ENCODE results near the gene PRTN3.
"Not testable (repeated sequence)": the region's sequence is repeated elsewhere in the genome, so short reads cannot be mapped to it uniquely, and the experiment has no call there.

Gene PRTN3

DNA sequence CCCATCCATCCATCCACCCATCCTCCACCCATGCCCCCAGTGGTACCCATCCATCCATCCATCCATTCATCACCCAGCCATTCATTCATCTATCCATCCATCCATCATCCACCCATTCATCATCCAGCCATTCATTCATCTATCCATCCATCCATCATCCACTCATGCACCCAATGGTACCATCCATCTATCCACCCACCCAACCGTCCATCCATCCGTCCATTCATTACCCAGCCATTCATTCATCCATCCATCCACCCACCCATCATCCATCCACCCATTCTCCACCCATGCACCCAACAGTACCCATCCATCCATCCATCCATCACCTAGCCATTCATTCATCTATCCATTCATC lies 24.3 kb upstream of the PRTN3 start:
- FAIRE-seq, result no peak

DNA sequence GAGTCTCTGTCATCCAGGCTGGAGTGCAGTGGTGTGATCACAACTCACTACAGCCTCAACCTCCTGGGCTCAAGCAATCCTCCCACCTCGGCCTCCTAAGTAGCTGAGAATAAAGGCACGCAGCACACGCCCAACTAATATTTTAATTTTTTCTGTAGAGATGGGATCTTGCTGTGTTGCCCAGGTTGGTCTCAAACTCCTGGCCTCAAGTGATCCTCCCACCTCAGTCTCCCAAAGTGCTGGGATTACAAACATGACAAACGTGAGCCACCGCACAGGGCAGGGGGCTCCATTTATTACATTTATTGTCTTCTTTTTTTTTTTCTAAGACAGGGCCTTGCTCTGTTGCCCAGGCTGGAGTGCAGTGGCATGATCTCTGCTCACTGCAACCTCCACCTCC lies 20.6 kb upstream of the PRTN3 start:
- FAIRE-seq, result not testable (repeated sequence)

DNA sequence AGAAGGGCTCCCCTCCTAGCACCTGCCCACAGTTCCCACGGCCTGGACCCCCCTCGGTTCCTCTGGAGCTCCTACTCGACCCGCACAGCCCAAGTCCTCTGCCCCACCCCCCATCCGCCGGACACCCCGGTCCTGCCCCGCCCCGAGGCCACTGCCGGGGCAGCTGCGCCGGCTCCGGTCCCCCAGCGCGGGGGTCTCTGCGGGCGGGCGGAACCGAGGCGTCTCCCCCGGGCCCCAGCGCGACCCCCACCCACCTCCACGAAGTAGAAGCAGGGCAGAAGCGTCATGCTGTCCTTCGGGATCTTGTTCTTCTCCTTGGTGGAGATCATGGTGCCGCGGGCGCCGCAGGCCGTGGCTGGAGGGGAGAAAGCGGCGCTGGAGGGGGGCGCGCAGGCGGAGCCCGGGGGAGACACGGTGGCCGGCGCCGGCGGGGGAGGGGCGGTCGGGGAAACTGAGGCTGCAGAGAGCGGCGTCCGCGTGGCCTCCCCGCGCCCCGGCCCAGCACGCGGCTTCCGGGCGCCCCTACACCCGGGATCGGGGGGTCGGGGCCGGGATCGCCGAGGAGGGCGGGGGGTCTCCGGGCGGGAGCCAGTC lies 19.5 kb upstream of the PRTN3 start:
- no peak for FAIRE-seq

DNA sequence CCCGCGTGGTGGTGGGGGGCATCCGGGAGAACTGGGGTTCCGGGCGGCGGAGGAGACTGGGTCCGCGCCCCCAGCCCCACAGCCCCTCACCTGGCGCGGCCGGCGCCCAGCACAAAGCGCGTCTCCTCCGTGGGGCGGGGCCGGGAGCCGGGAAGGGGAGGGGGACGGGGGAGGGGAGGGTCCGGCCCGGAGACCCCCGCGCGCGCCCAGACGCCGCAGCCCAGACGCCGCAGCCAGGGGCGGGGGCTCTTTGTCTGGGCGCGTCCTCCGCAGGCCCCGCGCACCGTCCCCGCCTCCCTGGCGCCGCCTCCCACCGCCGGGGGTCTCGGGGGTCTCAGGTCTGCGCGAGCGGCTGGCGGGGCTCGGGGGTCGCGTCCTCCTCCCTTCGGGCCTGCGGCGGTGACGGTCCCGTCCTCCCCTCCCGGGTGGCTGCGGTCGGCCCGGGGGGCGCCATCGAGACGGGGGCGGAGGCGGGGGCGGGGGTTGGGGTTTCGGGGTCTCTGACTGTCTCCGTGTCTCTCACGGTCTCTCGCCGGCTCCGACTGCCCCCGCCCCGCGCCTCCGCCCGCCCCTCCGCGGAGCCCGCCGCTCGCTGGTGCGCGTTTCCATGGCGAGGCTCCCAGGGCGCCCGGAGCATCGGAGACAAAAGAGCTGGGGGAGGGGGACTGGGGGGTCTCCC lies 18.8 kb upstream of the PRTN3 start, which contains the start of gene PLPPR3:
PLPPR3 (minus strand) TSS at position 131 of the 679 bp plus-strand sequence. CDS start 396 bp downstream, outside the sequence.
- FAIRE-seq, result no peak

DNA sequence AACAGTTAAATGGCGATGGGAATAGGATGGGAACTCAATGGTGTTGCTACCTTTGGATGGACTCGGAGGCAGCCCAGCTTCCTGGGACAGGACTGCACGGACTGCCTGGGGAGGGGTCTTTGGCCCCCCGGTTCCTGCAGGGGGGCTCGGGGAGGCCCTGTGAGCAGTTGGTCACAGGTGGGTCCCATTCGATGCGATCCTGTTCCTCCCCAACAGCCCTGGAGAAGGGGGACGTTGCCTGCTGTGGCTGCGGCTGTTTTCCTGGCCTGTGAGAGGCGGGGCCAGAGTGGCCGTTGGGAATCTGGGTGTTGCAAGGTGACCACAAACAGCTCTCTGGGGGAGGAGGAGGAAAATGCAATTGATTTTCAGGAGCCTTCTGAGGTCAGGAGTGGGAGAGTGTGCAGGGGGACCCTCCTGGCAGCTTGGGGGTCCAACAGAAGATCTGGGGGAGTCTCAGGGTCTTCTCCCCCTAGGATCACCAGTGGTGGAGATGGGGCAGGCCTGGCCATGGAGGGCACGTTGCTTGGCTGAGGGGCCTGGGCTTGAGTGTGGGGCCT lies 17.2 kb upstream of the PRTN3 start:
- FAIRE-seq, result no peak

DNA sequence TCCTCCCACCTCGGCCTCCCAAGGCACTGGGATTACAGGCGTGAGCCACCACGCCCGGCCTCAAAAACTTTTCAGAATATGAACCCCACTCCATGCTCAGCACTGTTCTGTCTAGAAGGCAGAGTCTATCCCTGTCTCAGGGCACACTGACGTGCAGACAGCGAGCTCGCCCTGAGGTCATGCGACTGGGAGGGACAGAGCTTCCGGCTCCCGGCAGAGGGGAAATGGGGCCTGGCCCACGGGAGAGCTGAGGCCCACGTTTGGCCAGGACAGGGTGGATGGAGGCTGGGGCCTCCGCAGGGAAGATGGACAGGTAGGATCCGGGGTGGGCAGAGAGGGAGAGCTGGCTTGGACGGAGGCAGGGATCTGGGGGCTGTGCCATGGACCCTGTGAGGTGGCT lies 15.9 kb upstream of the PRTN3 start:
- no peak for FAIRE-seq

DNA sequence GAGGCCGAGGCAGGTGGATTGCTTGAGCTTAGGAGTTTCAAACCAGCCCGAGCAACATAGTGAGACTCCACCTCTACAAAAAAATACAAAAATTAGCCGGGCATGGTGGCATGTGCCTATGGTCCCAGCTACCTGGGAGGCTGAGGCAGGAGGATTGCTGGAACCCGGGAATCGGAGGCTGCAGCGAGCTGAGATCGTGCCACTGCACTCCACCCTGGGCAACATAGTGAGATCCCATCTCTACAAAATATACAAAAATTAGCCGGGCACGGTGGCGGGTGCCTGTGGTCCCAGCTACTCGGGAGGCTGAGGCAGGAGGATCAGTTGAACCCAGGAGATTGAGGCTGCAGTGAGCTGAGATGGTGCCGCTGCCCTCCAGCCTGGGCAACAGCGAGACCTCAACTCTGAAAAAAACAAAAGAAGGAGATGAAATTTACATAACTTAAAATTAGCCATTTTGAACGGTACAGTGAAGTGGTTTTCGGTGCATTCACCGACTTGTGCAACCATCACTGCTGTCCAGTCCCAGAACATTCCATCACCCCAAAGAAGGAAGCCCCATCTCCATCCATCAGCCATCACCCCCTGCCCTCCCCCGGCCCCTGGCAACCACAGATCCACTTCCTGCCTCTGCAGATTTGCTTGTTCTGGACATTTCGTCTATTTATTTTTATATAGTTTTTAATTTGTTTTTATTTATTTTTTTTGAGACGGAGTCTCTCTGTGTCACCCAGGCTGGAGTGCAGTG lies 14.7 kb upstream of the PRTN3 start:
- no peak for FAIRE-seq

DNA sequence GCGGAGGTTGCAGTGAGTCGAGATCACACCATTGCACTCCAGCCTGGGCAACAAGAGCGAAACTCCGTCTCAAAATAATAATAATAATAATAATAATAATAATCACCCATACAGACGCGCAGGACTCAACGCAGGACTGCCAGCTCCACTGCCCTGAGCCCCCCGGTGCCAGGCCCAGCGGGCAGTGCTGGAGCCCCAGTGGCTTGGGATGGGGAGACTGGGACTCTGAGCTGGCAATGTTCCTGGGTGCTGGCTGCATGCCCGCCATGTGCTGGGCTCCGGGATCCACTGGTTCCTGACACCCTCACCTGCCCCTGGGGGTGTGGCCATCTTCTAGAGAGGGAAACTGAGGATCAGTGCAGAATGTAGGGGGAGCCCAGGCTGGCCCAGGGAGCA lies 13.5 kb upstream of the PRTN3 start:
- FAIRE-seq, result no peak

DNA sequence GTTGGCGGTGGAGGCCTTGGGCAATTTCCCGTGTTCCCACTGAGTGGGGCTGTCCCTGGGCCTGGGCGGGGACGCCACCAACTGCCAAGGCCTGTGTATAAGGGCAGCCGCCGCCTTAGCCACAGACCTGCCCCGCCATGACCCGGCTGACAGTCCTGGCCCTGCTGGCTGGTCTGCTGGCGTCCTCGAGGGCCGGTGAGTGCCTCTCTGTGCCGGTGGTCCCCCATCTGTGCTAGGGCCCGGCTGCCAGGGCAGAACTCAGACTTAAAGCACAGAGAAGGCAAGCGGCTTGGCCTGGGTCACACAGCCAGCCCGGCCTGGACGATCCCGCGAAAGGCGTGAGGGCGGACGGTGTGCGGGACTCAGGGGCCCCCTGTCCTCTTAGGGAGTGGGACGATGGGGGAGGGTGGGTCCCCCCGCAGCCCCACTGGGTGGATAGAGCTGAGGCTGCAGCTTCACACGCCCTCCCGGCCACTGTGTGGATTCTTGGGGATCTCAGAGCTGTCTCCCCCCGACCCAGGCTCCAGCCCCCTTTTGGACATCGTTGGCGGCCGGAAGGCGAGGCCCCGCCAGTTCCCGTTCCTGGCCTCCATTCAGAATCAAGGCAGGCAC lies 13.0 kb upstream of the PRTN3 start, which contains the start of gene AZU1:
AZU1 (plus strand) TSS at position 128 of the 612 bp plus-strand sequence; CDS start at position 138, 10 bp downstream.
- no peak for FAIRE-seq

DNA sequence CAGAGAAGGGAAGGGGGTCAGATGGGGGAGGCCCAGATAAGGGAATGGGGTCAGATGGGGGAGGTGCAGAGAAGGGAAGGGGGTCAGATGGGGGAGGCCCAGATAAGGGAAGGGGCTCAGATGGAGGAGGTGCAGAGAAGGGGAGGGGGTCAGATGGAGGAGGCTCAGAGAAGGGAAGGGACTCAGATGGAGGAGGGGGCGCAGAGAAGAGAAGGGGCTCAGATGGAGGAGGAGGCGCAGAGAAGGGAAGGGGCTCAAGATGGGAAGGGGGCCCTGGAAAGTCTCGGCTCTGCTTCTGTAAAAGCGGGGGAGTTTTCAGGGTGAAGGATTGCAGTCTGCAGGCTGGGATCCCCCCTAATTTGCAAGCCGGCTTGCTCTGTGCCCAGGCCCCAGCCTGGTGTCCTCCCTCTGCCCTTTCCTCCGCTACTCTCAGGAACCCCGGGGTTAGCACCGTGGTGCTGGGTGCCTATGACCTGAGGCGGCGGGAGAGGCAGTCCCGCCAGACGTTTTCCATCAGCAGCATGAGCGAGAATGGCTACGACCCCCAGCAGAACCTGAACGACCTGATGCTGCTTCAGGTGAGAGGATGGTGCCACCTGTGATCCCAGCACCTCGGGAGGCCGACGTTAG lies 11.6 kb upstream of the PRTN3 start:
- no peak for FAIRE-seq

DNA sequence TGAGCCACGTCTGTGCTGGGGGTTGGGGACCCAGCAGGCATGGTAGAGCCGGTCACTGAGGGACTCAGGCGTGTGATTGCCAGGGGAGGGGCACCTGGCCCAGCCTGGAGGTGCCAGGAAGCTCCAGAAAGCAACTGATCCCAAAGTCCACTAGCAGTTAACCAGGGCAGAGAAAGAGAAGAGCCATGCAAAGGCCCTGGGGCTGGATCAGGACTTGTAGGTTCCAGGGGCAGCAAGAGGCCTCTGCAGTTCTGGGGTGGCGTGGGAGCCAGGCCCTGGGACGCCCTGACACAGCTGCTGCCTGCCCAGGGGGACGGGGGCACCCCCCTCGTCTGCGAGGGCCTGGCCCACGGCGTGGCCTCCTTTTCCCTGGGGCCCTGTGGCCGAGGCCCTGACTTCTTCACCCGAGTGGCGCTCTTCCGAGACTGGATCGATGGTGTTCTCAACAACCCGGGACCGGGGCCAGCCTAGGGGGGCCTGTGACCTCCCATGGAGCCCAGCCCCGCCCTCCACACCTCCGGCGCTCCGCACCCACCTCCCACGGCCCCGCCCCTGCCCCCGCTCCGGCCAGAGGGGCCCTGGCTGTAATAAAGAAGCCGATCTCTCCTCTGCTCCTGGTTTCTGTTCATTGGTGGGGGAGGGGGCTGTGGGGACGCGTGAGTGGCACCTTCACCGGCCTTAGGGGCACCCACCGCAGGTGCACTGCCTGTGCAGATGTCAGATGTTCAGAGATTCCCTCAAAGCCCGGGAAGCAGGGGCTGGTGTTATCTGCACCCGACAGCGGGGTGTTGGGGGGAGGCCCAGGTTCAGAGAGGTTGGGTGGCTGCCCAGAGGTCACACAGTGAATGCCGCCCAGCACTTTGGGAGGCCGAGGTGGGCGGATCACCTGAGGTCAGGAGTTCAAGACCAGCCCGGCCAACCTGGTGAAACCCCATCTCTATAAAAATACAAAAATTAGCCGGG lies 9.1 kb upstream of the PRTN3 start:
- no peak for FAIRE-seq

DNA sequence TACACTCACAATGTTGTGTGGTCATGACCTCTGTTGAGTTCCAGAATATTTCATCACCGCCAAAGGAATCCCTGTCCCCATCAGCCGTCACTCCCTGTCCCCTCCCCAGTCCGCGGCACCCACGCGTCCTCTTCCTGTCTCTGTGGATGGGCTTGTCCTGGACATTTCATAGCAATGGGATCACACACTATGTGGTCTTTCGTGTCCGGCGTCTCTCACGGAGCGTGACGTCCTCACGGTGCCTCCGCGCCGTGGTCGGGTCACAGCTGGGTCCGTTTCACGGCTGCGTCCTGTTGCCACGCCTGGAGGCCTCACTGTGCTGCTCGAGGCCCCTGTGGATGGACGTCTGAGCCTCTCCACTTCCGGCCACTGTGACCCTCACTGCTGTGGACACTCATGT lies 6.6 kb upstream of the PRTN3 start:
- no peak for FAIRE-seq

DNA sequence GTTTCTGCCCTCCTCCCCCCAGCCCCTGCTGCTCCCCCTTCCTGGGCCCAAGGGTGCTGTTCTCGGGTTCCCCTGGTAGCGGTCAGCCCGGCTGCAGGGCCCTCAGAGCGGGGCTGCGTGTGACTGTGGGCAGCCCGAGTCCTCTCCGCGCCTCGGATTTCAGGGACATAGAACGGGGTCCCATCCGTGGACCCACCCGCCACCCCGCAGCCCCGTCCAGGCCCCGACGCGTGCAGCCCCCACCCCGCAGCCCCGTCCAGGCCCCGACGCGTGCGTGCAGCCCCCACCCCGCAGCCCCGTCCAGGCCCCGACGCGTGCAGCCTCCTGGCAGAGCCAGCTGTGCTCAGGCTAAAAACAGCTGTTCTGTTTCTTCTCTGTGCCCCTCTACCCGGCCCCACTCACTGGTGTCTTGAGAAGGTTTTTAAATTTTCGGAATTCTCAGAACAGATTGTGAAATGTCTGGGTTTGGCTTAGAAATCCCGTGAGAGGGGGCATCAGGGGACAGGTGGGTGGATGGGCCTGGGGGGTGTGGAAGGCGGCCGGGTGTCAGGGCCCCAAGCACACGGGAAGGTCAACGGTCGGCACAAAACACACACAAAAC lies 5.5 kb upstream of the PRTN3 start:
- FAIRE-seq, result no peak

DNA sequence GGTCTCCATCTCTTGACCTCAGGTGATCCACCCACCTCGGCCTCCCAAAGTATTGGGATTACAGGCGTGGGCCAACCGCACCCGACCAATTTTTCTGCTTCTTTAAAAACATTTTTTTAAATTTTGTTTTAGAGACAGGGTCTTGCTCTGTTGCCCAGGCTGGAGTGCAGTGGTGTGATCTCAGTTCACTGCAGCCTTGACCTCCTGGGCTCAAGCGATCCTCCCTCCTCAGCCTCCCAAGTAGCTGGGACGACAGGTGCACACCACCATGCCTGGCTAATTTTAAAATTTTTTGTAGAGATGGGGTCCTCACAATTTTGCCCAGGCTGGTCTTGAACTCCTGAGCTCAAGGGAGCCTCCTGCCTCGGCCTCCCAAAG lies 2.0 kb downstream of the PRTN3 start:
- not testable (repeated sequence) for FAIRE-seq

DNA sequence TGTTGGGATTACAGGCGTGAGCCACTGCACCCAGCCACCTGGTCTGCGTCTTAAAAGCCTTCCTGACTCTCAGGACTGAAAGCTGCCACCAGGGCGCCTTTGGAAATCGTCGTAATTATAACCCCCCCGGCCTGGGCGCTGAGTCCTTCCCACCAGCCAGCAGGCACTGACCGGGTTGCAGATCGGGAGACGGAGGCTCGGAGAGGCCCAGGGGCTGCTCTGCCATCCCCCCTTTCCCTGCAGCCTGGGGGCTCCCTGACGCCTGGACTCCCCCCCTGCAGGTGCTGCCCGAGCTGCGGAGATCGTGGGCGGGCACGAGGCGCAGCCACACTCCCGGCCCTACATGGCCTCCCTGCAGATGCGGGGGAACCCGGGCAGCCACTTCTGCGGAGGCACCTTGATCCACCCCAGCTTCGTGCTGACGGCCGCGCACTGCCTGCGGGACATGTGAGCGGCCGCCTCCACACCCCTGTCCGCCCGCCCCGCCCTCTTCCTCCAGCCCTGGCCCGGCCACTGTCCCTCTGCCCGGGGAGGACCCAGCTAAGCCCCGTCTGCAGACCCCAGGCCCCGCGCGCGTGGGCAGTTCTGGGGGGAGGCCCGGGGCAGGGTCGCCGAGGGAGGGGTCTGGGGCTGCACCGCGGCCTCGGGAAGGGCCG lies 2.5 kb downstream of the PRTN3 start:
- no peak for FAIRE-seq

DNA sequence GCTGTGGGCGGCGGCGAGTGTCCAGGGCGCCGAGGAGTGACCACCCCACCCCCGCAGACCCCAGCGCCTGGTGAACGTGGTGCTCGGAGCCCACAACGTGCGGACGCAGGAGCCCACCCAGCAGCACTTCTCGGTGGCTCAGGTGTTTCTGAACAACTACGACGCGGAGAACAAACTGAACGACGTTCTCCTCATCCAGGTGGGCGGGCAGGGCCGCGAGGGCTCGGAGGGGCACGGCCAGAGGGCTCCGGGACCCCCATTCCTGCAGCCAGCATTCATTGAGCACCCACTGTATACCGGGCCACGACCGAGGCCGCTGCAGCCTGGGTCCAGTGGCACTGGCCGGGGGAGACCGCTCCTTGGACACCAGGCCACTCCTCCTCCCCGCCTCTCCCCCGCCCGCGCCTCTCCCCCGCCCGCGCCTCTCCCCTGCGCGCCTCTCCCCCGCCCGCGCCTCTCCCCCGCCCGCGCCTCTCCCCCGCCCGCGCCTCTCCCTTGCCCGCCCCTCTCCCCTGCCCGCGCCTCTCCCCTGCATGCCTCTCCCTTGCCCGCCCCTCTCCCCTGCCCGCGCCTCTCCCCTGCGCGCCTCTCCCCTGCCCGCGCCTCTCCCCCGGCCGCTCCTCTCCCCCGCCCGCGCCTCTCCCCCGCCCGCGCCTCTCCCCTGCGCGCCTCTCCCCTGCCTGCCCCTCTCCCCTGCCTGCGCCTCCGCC lies 3.2 kb downstream of the PRTN3 start:
- FAIRE-seq, result no peak

DNA sequence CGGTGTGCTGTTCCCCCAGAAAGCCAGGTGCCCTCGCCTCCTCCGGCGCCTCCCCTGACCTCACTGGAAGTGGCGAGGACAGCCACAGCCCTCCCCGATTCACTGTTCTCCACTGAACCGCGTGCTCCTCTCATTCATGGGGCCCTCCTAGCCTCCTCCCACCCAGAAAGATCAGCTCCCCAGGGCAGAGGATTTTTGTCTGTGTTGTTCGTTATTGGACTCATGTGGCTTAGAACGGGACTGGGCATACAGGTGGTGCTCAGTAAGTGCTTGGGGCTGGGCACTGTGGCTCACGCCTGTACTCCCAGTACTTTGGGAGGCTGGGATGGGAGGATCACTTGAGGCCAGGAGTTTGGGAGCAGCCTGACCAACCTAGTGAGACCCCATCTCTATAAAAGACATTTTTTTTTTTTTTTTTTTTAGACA lies 3.8 kb downstream of the PRTN3 start:
- no peak for FAIRE-seq

DNA sequence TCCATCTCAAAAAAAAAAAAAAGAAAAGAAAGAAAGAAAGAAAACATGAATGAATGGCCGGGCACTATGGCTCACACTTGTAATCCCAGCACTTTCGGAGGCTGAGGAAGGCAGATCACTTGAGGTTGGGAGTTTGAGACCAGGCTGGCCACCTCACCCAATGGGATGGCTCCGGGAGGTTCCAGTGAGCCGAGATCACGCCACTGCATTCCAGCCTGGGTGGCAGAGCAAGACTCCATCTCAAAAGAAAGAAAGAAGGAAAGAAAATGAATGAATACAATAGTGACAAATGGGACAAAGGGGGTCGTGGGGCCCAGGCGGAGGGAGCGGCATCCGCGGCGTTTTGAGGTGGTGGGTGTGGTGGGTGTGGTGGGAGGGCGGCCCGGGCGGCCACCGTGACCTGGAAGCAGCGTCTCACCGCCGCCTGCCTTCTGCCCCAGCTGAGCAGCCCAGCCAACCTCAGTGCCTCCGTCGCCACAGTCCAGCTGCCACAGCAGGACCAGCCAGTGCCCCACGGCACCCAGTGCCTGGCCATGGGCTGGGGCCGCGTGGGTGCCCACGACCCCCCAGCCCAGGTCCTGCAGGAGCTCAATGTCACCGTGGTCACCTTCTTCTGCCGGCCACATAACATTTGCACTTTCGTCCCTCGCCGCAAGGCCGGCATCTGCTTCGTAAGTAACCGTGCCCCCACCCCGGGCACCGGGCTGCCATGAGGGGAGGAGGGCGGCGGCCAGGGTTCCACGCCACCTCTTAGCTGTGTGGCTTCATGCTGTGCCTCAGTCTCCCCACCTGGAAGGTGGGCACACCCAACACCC lies 5.1 kb downstream of the PRTN3 start:
- no peak for FAIRE-seq

DNA sequence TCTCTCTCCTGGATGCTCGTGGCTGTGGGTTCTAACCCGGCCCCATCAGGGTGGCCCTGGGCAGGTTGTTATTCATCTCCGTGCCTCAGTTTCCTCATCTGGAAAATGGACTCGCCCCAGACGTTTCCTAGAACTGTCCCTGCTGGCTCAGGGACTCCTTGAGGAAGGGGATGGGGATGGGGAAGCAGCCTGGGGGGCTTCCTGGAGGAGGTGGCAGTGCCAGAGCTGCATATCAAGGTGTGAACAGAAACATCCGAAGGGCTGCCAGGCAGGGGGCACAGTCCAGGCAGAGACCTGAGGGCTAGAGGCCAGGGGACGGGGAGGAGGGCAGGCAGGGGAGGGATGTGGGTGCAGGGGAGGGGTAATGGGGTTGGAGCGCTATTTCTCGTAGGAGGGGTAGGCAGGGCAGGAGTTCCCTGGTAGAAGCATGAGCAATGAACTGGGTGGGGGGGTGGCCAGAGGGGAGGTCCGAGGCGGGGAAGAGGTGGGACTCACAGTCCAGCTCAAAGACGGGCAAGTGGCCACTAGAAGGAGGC lies 7.7 kb downstream of the PRTN3 start:
- no peak for FAIRE-seq
